ENCODE measurements around the gene AAR2. TPM values are rescaled to one million over a fixed set of nuclear protein-coding genes. Genes with fewer than 3 reads are reported as not detected.

Gene AAR2
- total RNA-seq, 1 donor from 2014 or later, result 27.7 TPM

DNA sequence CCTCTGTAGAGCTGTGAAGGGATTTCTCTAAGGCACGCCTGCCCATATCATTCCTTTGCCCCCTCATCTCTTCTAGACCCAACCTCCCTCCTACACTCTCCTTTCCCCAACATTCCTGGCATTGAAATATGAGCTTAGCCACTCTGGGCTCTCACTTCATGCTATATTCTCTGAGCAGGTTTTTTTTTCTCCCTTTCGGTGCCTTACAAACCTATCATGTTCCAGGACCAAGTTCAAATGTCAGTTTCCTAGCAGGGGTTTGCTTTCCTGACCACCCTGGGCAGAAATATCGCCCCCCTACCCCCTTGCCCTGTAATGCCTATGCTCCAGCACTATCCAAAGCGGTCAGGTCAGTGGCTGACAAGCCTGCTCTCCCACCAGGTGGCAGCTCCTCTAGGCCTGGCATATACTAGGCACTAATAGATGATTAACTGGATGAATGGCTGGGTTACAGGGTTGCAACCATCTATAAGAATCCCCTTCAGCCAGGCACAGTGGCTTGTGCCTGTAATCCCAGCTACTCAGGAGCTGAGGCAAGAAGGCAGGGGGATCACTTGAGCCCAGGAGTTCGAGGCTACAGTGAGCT is 25.7 kb upstream of the AAR2 start:
- no peak overlapping the region for H3K4me3 Mint-ChIP-seq (ENCODE audit: low read depth)
- H3K27ac Mint-ChIP-seq, result peak overlapping the region; percentile 10
- H3K9me3 Mint-ChIP-seq (ENCODE audit: low read depth), result no peaks in the 10 kb centered on the region
- H3K4me1 Mint-ChIP-seq (ENCODE audit: low read depth), result peaks cover 4% of the 10 kb centered on the region
- no peak for DNase-seq (ENCODE audit: low spot score, unreplicated experiment)
- H3K36me3 Mint-ChIP-seq (ENCODE audit: insufficient read depth), result peaks cover 4% of the 10 kb centered on the region
- TF ChIP-seq, protein P1, sequence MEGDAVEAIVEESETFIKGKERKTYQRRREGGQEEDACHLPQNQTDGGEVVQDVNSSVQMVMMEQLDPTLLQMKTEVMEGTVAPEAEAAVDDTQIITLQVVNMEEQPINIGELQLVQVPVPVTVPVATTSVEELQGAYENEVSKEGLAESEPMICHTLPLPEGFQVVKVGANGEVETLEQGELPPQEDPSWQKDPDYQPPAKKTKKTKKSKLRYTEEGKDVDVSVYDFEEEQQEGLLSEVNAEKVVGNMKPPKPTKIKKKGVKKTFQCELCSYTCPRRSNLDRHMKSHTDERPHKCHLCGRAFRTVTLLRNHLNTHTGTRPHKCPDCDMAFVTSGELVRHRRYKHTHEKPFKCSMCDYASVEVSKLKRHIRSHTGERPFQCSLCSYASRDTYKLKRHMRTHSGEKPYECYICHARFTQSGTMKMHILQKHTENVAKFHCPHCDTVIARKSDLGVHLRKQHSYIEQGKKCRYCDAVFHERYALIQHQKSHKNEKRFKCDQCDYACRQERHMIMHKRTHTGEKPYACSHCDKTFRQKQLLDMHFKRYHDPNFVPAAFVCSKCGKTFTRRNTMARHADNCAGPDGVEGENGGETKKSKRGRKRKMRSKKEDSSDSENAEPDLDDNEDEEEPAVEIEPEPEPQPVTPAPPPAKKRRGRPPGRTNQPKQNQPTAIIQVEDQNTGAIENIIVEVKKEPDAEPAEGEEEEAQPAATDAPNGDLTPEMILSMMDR (IDR thresholded peaks at IDR 0.05; ENCODE audit: unreplicated experiment), result no peak
- H3K27me3 Mint-ChIP-seq, result no peaks in the 10 kb centered on the region

DNA sequence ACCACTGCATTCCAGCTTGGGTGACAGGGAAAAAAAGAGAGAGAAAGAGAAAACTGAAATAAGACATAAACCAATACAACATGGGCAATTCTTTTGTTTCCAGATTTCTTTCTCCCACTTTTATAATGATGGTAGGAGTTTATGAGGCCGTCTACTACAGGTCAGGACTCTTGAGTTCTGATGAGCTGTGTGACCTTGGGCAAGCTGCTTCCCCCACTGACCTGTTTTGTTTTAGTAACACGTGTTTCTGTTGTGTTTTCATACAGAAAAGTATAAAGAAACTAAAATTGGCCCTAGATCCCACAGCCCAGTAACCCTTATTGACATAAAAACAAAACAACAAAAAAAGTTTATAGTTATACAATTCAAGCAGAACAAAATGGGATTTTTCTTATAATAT is 22.9 kb upstream of the AAR2 start:
- H3K4me3 Mint-ChIP-seq (ENCODE audit: low read depth), result no peak overlapping the region
- no peak for DNase-seq (ENCODE audit: low spot score, unreplicated experiment)
- H3K9me3 Mint-ChIP-seq (ENCODE audit: low read depth), result no peaks in the 10 kb centered on the region
- peaks cover 4% of the 10 kb centered on the region for H3K4me1 Mint-ChIP-seq (ENCODE audit: low read depth)
- TF ChIP-seq, protein P1 (IDR thresholded peaks at IDR 0.05; ENCODE audit: unreplicated experiment), result no peak
- no peaks in the 10 kb centered on the region for H3K36me3 Mint-ChIP-seq (ENCODE audit: insufficient read depth)
- no peak overlapping the region for H3K27ac Mint-ChIP-seq
- no peaks in the 10 kb centered on the region for H3K27me3 Mint-ChIP-seq

DNA sequence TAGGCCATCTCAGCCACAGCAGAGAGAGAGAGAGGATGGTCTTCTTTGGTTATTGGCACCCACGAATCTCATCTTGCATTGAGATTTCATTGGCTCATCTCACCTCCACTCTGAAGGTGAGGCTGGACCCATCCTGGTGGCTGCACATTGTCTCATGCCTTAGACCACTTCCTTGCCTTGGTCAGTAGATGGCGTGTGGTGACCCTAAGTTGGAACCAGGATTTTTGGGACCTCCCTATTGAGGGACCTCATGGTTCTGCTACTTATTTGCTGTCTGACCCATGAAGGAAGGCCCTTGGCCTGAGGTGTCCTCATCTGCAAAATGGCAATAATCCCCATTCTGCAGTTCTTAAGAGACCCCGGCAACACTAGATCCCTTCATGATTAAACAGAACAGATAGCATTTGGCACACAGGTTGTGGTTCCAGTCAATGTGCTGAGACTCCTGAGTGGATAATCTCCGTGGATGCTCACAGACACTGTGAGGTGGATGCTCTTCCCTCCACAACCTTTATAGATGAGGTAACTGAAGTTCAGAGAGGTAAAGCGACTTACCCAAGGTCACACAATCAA is 21.5 kb upstream of the AAR2 start:
- Mint-ChIP-seq H3K9me3 (ENCODE audit: low read depth) (no peaks in the 10 kb centered on the region), H3K27ac (peak overlapping the region; percentile 76), H3K4me1 (ENCODE audit: low read depth) (peaks cover 4% of the 10 kb centered on the region), H3K27me3 (no peaks in the 10 kb centered on the region), H3K36me3 (ENCODE audit: insufficient read depth) (no peaks in the 10 kb centered on the region), H3K4me3 (ENCODE audit: low read depth) (no peak overlapping the region)
- TF ChIP-seq, protein P1 (IDR thresholded peaks at IDR 0.05; ENCODE audit: unreplicated experiment), result peak; percentile 56
- no peak for DNase-seq (ENCODE audit: low spot score, unreplicated experiment)

DNA sequence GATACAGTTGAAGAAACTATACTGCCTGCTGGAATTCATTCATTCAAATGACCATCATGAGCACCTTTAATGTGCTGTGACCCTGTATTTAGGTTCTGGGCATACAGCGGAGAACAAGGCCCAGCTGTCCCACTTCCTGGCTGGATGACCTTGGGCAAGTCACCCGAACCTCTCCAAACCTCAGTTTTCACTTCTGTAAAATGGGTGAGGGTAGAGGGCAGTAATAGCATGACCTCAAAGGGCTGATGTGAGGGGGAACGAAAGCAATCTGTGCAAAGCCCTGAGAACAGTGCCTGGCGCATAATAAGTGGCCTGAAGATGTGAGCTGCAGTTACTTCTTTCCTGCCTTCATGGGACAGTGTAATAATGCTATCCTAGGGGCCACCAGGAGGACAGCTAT is 20.5 kb upstream of the AAR2 start:
- Mint-ChIP-seq H3K27ac (no peak overlapping the region), H3K36me3 (ENCODE audit: insufficient read depth) (peaks cover 3% of the 10 kb centered on the region), H3K4me1 (ENCODE audit: low read depth) (peaks cover 4% of the 10 kb centered on the region), H3K9me3 (ENCODE audit: low read depth) (no peaks in the 10 kb centered on the region), H3K4me3 (ENCODE audit: low read depth) (no peak overlapping the region), H3K27me3 (no peaks in the 10 kb centered on the region)
- no peak for DNase-seq (ENCODE audit: low spot score, unreplicated experiment)
- TF ChIP-seq, protein P1 (IDR thresholded peaks at IDR 0.05; ENCODE audit: unreplicated experiment), result no peak

DNA sequence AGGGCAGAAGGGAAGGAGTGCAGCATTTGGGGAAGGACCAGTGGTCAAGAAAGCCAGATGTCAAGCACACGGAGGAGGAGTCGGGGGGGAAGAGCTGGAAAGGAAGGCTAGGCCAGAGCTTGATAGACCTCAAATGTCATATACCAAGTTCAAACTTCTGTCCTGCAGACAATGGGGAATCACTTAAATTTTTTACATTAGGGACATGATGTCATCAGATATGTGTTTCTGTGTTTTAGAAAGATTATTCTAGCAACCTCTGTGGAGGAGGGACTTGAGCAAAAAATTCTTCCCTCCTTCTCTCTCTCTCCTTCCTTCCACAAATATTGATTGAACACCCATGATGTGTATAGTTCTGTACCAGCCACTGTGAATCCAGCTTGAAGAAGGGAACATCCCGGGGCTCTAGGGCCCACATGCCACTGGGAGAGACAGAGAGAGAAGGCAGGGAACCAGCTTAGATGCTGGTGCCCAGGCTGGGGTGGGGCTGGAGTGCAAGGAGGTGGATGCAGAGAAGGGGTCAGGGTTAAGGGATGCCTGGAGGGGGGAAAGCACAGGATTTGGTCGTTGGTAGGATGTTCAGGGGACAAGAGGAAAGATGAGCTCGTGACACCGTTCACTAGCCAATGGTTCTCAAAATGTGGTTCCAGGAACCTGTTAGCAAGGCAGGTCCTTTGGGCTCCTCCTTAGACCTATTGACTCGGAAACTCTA is 19.8 kb upstream of the AAR2 start:
- H3K36me3 Mint-ChIP-seq (ENCODE audit: insufficient read depth), result peaks cover 3% of the 10 kb centered on the region
- TF ChIP-seq, protein P1 (IDR thresholded peaks at IDR 0.05; ENCODE audit: unreplicated experiment), result no peak
- H3K9me3 Mint-ChIP-seq (ENCODE audit: low read depth), result no peaks in the 10 kb centered on the region
- H3K27ac Mint-ChIP-seq, result no peak overlapping the region
- DNase-seq (ENCODE audit: low spot score, unreplicated experiment), result no peak
- no peaks in the 10 kb centered on the region for H3K27me3 Mint-ChIP-seq
- no peak overlapping the region for H3K4me3 Mint-ChIP-seq (ENCODE audit: low read depth)
- H3K4me1 Mint-ChIP-seq (ENCODE audit: low read depth), result peaks cover 4% of the 10 kb centered on the region
